Measurements from ENCODE around the gene HSBP1. TPM values are rescaled to one million over a fixed set of nuclear protein-coding genes. Genes with fewer than 3 reads are reported as not detected.

HSBP1 gene
- total RNA-seq, 4 donors from 2014 or later: 5.8 to 22.5 (median 12.5) TPM

- no peak for DNase-seq (ENCODE audit: low spot score in 2 of 2)
- 88 to 89% methylated on average over 9 of the region's 9 CpGs for WGBS, 2 donors
Measured at GRCh38 chr16:83797013-83797412, 10.8 kb upstream of the HSBP1 start.

DNA sequence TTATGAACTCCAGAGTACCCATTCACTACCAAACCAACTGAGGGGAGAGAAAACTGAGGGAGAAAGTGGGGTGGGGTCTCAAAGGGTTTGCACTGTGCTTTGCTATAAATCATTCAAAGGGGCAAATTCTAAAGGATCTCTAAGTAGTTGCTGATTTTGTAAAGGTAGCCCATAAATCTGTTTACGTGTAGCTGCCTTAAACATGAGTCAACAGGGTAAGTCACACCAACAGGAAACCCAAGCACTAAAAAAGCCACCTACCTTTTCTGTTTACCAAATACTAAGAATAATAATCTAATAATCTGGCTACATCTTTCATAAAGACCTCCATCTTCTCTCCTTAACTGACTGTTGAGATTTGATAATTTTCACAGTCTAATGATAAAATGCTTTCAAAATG, 8.4 kb upstream of the HSBP1 start:
- DNase-seq (ENCODE audit: low spot score in 2 of 2): no peak
- 77 to 82% methylated on average over 1 of the region's 1 CpG for WGBS, 2 donors
- intact Hi-C loops (cut with DNase I; ENCODE audit: low total_unique reads): no loop called here
- no peak overlapping the region for H3K4me3 ChIP-seq (ENCODE audit: low read depth, poor library complexity, severe bottlenecking)
- TF ChIP-seq, protein P1, sequence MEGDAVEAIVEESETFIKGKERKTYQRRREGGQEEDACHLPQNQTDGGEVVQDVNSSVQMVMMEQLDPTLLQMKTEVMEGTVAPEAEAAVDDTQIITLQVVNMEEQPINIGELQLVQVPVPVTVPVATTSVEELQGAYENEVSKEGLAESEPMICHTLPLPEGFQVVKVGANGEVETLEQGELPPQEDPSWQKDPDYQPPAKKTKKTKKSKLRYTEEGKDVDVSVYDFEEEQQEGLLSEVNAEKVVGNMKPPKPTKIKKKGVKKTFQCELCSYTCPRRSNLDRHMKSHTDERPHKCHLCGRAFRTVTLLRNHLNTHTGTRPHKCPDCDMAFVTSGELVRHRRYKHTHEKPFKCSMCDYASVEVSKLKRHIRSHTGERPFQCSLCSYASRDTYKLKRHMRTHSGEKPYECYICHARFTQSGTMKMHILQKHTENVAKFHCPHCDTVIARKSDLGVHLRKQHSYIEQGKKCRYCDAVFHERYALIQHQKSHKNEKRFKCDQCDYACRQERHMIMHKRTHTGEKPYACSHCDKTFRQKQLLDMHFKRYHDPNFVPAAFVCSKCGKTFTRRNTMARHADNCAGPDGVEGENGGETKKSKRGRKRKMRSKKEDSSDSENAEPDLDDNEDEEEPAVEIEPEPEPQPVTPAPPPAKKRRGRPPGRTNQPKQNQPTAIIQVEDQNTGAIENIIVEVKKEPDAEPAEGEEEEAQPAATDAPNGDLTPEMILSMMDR (IDR thresholded peaks at IDR 0.05): no peak
- TF ChIP-seq POLR2A (IDR thresholded peaks at IDR 0.05): no peak

More at GRCh38 chr16:83797013-83797412, 10.8 kb upstream of the HSBP1 start:
- no peak overlapping the region for H3K4me3 ChIP-seq (ENCODE audit: low read depth, poor library complexity, severe bottlenecking)
- no peak for TF ChIP-seq POLR2A (IDR thresholded peaks at IDR 0.05)
- TF ChIP-seq, protein P1 (IDR thresholded peaks at IDR 0.05): no peak
- intact Hi-C loops (cut with DNase I; ENCODE audit: low total_unique reads): no loop called here

DNA sequence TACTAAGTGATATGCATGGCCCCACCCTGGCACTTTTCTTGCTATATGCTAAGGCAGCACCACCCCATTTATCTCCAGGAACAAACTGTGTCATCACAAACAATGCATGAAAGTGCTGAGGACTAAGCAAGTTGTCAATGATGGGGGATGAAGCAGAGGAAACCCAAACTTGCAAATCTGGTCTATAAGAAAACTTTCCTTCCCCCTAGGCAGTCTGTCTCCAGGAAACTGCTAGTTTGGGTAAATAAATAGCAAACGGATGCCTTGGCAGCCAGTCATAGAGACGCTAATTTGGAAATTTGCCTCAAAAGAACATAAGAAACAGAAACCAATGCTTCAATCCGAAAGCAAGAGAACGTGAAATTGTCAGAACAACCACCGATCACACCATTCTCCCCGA, 5.6 kb upstream of the HSBP1 start:
- 1 to 2% methylated on average over 6 of the region's 6 CpGs for WGBS, 2 donors
- no peak overlapping the region for H3K4me3 ChIP-seq (ENCODE audit: low read depth, poor library complexity, severe bottlenecking)
- peak in 1 of 2 donors; percentile 76 for DNase-seq (ENCODE audit: low spot score in 2 of 2)
- intact Hi-C loops (cut with DNase I; ENCODE audit: low total_unique reads): no loop called here
- TF ChIP-seq POLR2A (IDR thresholded peaks at IDR 0.05): no peak
- TF ChIP-seq, protein P1 (IDR thresholded peaks at IDR 0.05): no peak

GRCh38 chr16:83802554-83803205, 5.1 kb upstream of the HSBP1 start:
- WGBS, 2 donors: 19 to 25% methylated on average over 10 to 11 of the region's 11 CpGs
- peak in 1 of 2 donors; percentile 59 for DNase-seq (ENCODE audit: low spot score in 2 of 2)
- no peak overlapping the region for H3K4me3 ChIP-seq (ENCODE audit: low read depth, poor library complexity, severe bottlenecking)
- TF ChIP-seq, protein P1 (IDR thresholded peaks at IDR 0.05): no peak
- no peak for TF ChIP-seq POLR2A (IDR thresholded peaks at IDR 0.05)
- intact Hi-C loops (cut with DNase I; ENCODE audit: low total_unique reads): no loop called here

DNA sequence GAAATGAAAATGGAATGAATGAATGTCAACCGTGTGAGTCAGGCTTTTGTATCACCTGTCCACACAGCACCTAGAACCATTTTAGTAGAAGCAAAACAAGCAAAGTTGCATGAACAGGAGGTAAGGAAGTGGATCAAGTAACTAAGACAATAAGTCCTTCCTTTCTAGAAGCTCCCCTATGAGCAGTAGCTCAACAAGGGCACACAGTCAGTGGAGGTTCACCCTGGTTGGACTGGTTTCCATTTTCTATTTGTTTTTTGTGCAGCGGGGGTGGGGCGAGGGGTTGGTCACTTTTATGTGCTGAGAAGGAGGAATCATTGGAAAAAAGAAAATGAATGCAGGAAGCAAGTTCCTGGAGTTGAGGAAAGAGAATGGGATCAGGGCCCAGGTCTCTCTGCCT, 4.0 kb upstream of the HSBP1 start:
- DNase-seq (ENCODE audit: low spot score in 2 of 2): peak in 1 of 2 donors; percentile 82
- WGBS, 2 donors: 81 to 90% methylated on average over 3 of the region's 3 CpGs
- no peak overlapping the region for H3K4me3 ChIP-seq (ENCODE audit: low read depth, poor library complexity, severe bottlenecking)
- no peak for TF ChIP-seq POLR2A (IDR thresholded peaks at IDR 0.05)
- TF ChIP-seq, protein P1 (IDR thresholded peaks at IDR 0.05): no peak
- intact Hi-C loops (cut with DNase I; ENCODE audit: low total_unique reads): no loop called here

DNA sequence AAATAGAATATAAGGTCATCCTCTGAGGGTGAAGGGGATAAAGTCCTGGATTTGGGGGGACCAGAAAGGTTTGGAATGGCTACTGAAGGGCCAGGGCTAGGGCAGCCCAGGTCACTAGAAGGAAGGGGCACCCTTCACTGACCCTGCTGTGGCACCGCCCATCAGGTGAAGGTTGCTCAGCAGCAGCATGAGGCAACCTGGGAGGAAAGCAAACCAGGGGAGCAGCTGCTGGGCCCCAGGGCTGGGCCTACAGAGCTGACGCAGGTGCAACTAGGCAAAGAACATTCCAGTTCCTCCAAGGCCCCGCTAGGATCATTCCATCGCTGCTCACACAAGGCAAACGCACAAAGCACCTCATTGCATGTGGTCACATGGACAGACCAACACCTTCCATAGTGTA, 3.4 kb upstream of the HSBP1 start:
- TF ChIP-seq, protein P1 (IDR thresholded peaks at IDR 0.05): no peak
- no peak for TF ChIP-seq POLR2A (IDR thresholded peaks at IDR 0.05)
- DNase-seq (ENCODE audit: low spot score in 2 of 2): peak in 1 of 2 donors; percentile 79
- H3K4me3 ChIP-seq (ENCODE audit: low read depth, poor library complexity, severe bottlenecking): no peak overlapping the region
- WGBS, 2 donors: 94 to 95% methylated on average over 5 of the region's 5 CpGs
- intact Hi-C loops (cut with DNase I; ENCODE audit: low total_unique reads): no loop called here

Data from lower leg skin (tissue), 4 donors.